ENCODE results near the gene SACM1L. TPM values are rescaled to one million over a fixed set of nuclear protein-coding genes. Genes with fewer than 3 reads are reported as not detected.

Gene SACM1L
- 10 to 100 TPM; 57.6 to 61.3 TPM for total RNA-seq

GRCh38 chr3:45688882-45689786, at the start of gene SACM1L:
Gene SACM1L, plus strand, starts transcription at chr3:45689396. Its CDS starts 70 bp downstream, at chr3:45689466.
- DNase-seq: peak; percentile 97
- POLR2A ChIA-PET: interaction anchor here (0.5 kb wide), 1 partner anchor 23 kb away, joined by 3 read pairs; no protein-coding TSS in a partner anchor
- peaks cover 30% of the 10 kb centered on the region for H3K36me3 Mint-ChIP-seq (ENCODE audit: low read depth)
- H3K27me3 Mint-ChIP-seq: peaks cover 3% of the 10 kb centered on the region
- H3K4me3 Mint-ChIP-seq: peak within 1 kb of the TSS; percentile 81
- peak within 1 kb of the TSS; percentile 94 for H3K27ac Mint-ChIP-seq
- peaks cover 51% of the 10 kb centered on the region for H3K4me1 Mint-ChIP-seq
- H3K9me3 Mint-ChIP-seq: no peaks in the 10 kb centered on the region
- CTCF ChIA-PET: interaction anchor here (0.7 to 2.7 kb wide), 6 partner anchors 12 to 29 kb away, joined by 3 to 11 read pairs (median 6); no protein-coding TSS in a partner anchor

- Mint-ChIP-seq H3K9me3 (no peaks in the 10 kb centered on the region), H3K27ac (no peak overlapping the region), H3K36me3 (ENCODE audit: low read depth) (peaks cover 25% of the 10 kb centered on the region), H3K27me3 (no peaks in the 10 kb centered on the region), H3K4me1 (peaks cover 11% of the 10 kb centered on the region), H3K4me3 (no peak overlapping the region)
- ChIA-PET CTCF (interaction anchor here (3.1 kb wide), 1 partner anchor 20 kb away, joined by 14 read pairs; no protein-coding TSS in a partner anchor), POLR2A (no interaction called here)
- no peak for DNase-seq
Observed at GRCh38 chr3:45640091-45640507, 49.1 kb upstream of the SACM1L start.

- Mint-ChIP-seq H3K27ac (no peak overlapping the region), H3K4me3 (no peak overlapping the region), H3K36me3 (ENCODE audit: low read depth) (peaks cover 25% of the 10 kb centered on the region), H3K27me3 (no peaks in the 10 kb centered on the region), H3K4me1 (peaks cover 11% of the 10 kb centered on the region), H3K9me3 (no peaks in the 10 kb centered on the region)
- CTCF ChIA-PET: interaction anchor here (3.1 kb wide), 1 partner anchor 19 kb away, joined by 14 read pairs; no protein-coding TSS in a partner anchor
- DNase-seq: no peak
- POLR2A ChIA-PET: no interaction called here
Observed at GRCh38 chr3:45640724-45641361, 48.4 kb upstream of the SACM1L start.

GRCh38 chr3:45641756-45642155, 47.4 kb upstream of the SACM1L start:
- Mint-ChIP-seq H3K9me3 (no peaks in the 10 kb centered on the region), H3K27ac (no peak overlapping the region), H3K4me1 (peaks cover 11% of the 10 kb centered on the region), H3K4me3 (no peak overlapping the region), H3K36me3 (ENCODE audit: low read depth) (peaks cover 20% of the 10 kb centered on the region), H3K27me3 (no peaks in the 10 kb centered on the region)
- no peak for DNase-seq
- POLR2A ChIA-PET: no interaction called here
- CTCF ChIA-PET: interaction anchor here (3.1 kb wide), 1 partner anchor 19 kb away, joined by 14 read pairs; no protein-coding TSS in a partner anchor

GRCh38 chr3:45642731-45643152, 46.5 kb upstream of the SACM1L start:
- ChIA-PET CTCF (interaction anchor here (0.9 to 1.4 kb wide), 2 partner anchors 12 to 18 kb away, joined by 3 to 4 read pairs; no protein-coding TSS in a partner anchor), POLR2A (no interaction called here)
- Mint-ChIP-seq H3K36me3 (ENCODE audit: low read depth) (peaks cover 14% of the 10 kb centered on the region), H3K9me3 (no peaks in the 10 kb centered on the region), H3K27me3 (no peaks in the 10 kb centered on the region), H3K4me3 (no peak overlapping the region), H3K27ac (no peak overlapping the region), H3K4me1 (peaks cover 11% of the 10 kb centered on the region)
- no peak for DNase-seq

- Mint-ChIP-seq H3K4me1 (peaks cover 11% of the 10 kb centered on the region), H3K27ac (no peak overlapping the region), H3K4me3 (no peak overlapping the region), H3K36me3 (ENCODE audit: low read depth) (peaks cover 19% of the 10 kb centered on the region), H3K27me3 (no peaks in the 10 kb centered on the region), H3K9me3 (peaks cover 7% of the 10 kb centered on the region)
- POLR2A ChIA-PET: no interaction called here
- CTCF ChIA-PET: interaction anchor here (1.1 to 1.7 kb wide), 3 partner anchors 14 to 132 kb away, joined by 3 to 9 read pairs (median 5); no protein-coding TSS in a partner anchor
- DNase-seq: no peak
Observed at GRCh38 chr3:45644063-45644790, 45.0 kb upstream of the SACM1L start.

GRCh38 chr3:45644791-45645201, 44.4 kb upstream of the SACM1L start:
- Mint-ChIP-seq H3K27ac (no peak overlapping the region), H3K27me3 (no peaks in the 10 kb centered on the region), H3K36me3 (ENCODE audit: low read depth) (peaks cover 20% of the 10 kb centered on the region), H3K4me3 (no peak overlapping the region), H3K4me1 (peaks cover 10% of the 10 kb centered on the region), H3K9me3 (peaks cover 8% of the 10 kb centered on the region)
- ChIA-PET CTCF (interaction anchor here (1.1 to 1.7 kb wide), 4 partner anchors 12 to 133 kb away, joined by 3 to 9 read pairs (median 5); no protein-coding TSS in a partner anchor), POLR2A (no interaction called here)
- no peak for DNase-seq

- Mint-ChIP-seq H3K27me3 (no peaks in the 10 kb centered on the region), H3K27ac (no peak overlapping the region), H3K4me1 (peaks cover 7% of the 10 kb centered on the region), H3K36me3 (ENCODE audit: low read depth) (peaks cover 24% of the 10 kb centered on the region), H3K9me3 (peaks cover 11% of the 10 kb centered on the region), H3K4me3 (no peak overlapping the region)
- CTCF ChIA-PET: interaction anchor here (0.6 to 1.6 kb wide), 4 partner anchors 11 to 276 kb away, joined by 3 to 5 read pairs (median 4); no protein-coding TSS in a partner anchor
- POLR2A ChIA-PET: no interaction called here
- DNase-seq: no peak
Observed at GRCh38 chr3:45646051-45646585, 43.1 kb upstream of the SACM1L start.

- POLR2A ChIA-PET: interaction anchor here (0.5 kb wide), 1 partner anchor 53 kb away, joined by 3 read pairs; no protein-coding TSS in a partner anchor
- Mint-ChIP-seq H3K27ac (no peak overlapping the region), H3K9me3 (peaks cover 11% of the 10 kb centered on the region), H3K27me3 (no peaks in the 10 kb centered on the region), H3K36me3 (ENCODE audit: low read depth) (peaks cover 26% of the 10 kb centered on the region), H3K4me1 (peaks cover 7% of the 10 kb centered on the region), H3K4me3 (no peak overlapping the region)
- no peak for DNase-seq
- CTCF ChIA-PET: interaction anchor here (0.6 to 1.0 kb wide), 2 partner anchors 9 to 13 kb away, joined by 3 to 5 read pairs; no protein-coding TSS in a partner anchor
Observed at GRCh38 chr3:45647148-45647619, 42.0 kb upstream of the SACM1L start.

- Mint-ChIP-seq H3K4me3 (no peak overlapping the region), H3K27ac (no peak overlapping the region), H3K36me3 (ENCODE audit: low read depth) (peaks cover 22% of the 10 kb centered on the region), H3K4me1 (peaks cover 18% of the 10 kb centered on the region), H3K9me3 (peaks cover 9% of the 10 kb centered on the region), H3K27me3 (no peaks in the 10 kb centered on the region)
- POLR2A ChIA-PET: no interaction called here
- no peak for DNase-seq
- CTCF ChIA-PET: no interaction called here
Observed at GRCh38 chr3:45653205-45653604, 36.0 kb upstream of the SACM1L start.

- peaks cover 4% of the 10 kb centered on the region for H3K9me3 Mint-ChIP-seq
- no peaks in the 10 kb centered on the region for H3K27me3 Mint-ChIP-seq
- no peak overlapping the region for H3K4me3 Mint-ChIP-seq
- ChIA-PET CTCF (interaction anchor here (1.1 to 1.5 kb wide), 3 partner anchors 11 to 616 kb away, joined by 3 to 4 read pairs (median 4); no protein-coding TSS in a partner anchor), POLR2A (no interaction called here)
- peaks cover 18% of the 10 kb centered on the region for H3K4me1 Mint-ChIP-seq
- peaks cover 18% of the 10 kb centered on the region for H3K36me3 Mint-ChIP-seq (ENCODE audit: low read depth)
- DNase-seq: no peak
- H3K27ac Mint-ChIP-seq: no peak overlapping the region
Observed at GRCh38 chr3:45654397-45654944, 34.7 kb upstream of the SACM1L start.
